A673 (cell line): ENCODE data around the gene ST3GAL4.

Experiments
- CTCF ChIP-seq: fragments of 300-800, 200-600 bp; sonication (generic); conservative IDR thresholded peaks from 2 replicates; pipeline ENCODE4 v1.5.1; 2017; ENCODE audit warnings: low read depth, mild to moderate bottlenecking, antibody characterized with exemption, low read length, moderate library complexity, mixed read lengths
- EZH2 ChIP-seq: fragments of 200-600 bp; sonication (generic); IDR thresholded peaks from 2 replicates; pipeline ENCODE4 v1.6.1; 2017; ENCODE audit warnings: borderline replicate concordance, low read depth, mild to moderate bottlenecking, mixed read lengths, antibody characterized with exemption, low read length; ENCODE audit not compliant: poor library complexity, severe bottlenecking

GRCh38 chr11:126460417-126461095 lies 105.1 kb downstream of the ST3GAL4 start:
- TF ChIP-seq CTCF (no peak), EZH2 (no peak)
